HG03097 (cell line): ENCODE results near the gene STARD7.
"Not testable (repeated sequence)": the region's sequence is repeated elsewhere in the genome, so short reads cannot be mapped to it uniquely, and the experiment has no call there.

ENCODE experiments used
- ATAC-seq: cut with Tn5 transposase; IDR thresholded peaks from one replicate; pipeline ENCODE4 v1.9.1; 2021; ENCODE audit not compliant: unreplicated experiment, low FRiP score

Gene STARD7

GRCh38 chr2:96151595-96152303, 56.9 kb downstream of the STARD7 start:
- no peak for ATAC-seq

- no peak for ATAC-seq
These were observed 57.6 kb downstream of the STARD7 start for GRCh38 chr2:96150791-96151594.

GRCh38 chr2:96150007-96150640, 58.5 kb downstream of the STARD7 start:
- no peak for ATAC-seq

GRCh38 chr2:96148410-96149217, 60.0 kb downstream of the STARD7 start:
- peak; percentile 31 for ATAC-seq

- ATAC-seq: no peak
These were observed 60.9 kb downstream of the STARD7 start for GRCh38 chr2:96147593-96148201.

- no peak for ATAC-seq
These were observed 61.6 kb downstream of the STARD7 start for GRCh38 chr2:96146881-96147592.

GRCh38 chr2:96146153-96146880, 62.3 kb downstream of the STARD7 start:
- peak; percentile 32 for ATAC-seq

GRCh38 chr2:96145848-96146152, 62.8 kb downstream of the STARD7 start:
- ATAC-seq: no peak

GRCh38 chr2:96145036-96145847, 63.4 kb downstream of the STARD7 start, which contains the start of gene DUSP2:
TSS of gene DUSP2 (minus strand) at chr2:96145440. CDS start at chr2:96145354, 86 bp downstream.
- ATAC-seq: peak; percentile 45

- ATAC-seq: no peak
These were observed 64.1 kb downstream of the STARD7 start for GRCh38 chr2:96144481-96145035.

GRCh38 chr2:96143848-96144480, 64.7 kb downstream of the STARD7 start:
- no peak for ATAC-seq

- no peak for ATAC-seq
These were observed 65.3 kb downstream of the STARD7 start for GRCh38 chr2:96143231-96143847.

GRCh38 chr2:96142217-96143113, 66.2 kb downstream of the STARD7 start:
- no peak for ATAC-seq

- ATAC-seq: not testable (repeated sequence)
These were observed 67.0 kb downstream of the STARD7 start for GRCh38 chr2:96141624-96141967.

GRCh38 chr2:96140941-96141623, 67.5 kb downstream of the STARD7 start:
- no peak for ATAC-seq
